Stomach (tissue), 4 donors: ENCODE results near the gene VCX3A.

Source experiments
- EP300 ChIP-seq: sonication (generic); formaldehyde crosslinking; IDR thresholded peaks from one replicate; pipeline ENCODE4 v1.6.1; 2017; ENCODE audit warnings: antibody characterized with exemption
- POLR2AphosphoS5 ChIP-seq, 3 donors: sonication (generic); formaldehyde crosslinking; IDR thresholded peaks; one replicate each; pipeline ENCODE4 v1.6.1; 2016; ENCODE audit warnings: antibody characterized with exemption in 3 of 3
- TF ChIP-seq, protein P1 (sequence below), 7 experiments: fragments of 450-650 bp in 4 of 7; fragments of 200-600 bp in 3 of 7; sonication (generic) in 3 of 7; IDR thresholded peaks; one replicate each; pipeline ENCODE4 v1.5.1; 2016 to 2019; ENCODE audit warnings: antibody characterized with exemption in 7 of 7, control low read depth in 2 of 7, mild to moderate bottlenecking in 1 of 7

DNA sequence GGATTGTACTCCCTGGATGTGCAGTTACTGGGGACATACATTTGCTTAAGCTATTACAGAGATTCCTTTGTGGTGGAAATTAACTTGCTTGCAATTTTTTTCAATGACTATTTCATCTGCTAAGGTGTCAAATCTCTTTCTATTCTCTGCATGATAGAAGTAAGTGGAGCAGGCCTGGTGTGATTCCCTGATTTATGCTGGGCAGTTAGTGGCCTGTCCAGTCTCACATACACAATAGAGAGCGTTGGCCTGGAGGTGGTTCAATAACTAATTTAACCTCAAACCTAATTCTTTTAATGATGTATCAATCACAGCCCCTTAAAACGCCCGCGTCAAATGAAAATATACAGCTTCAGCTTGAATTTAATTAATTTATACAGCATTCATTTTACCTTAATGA lies 28.5 kb downstream of the VCX3A start:
- TF ChIP-seq, protein P1, sequence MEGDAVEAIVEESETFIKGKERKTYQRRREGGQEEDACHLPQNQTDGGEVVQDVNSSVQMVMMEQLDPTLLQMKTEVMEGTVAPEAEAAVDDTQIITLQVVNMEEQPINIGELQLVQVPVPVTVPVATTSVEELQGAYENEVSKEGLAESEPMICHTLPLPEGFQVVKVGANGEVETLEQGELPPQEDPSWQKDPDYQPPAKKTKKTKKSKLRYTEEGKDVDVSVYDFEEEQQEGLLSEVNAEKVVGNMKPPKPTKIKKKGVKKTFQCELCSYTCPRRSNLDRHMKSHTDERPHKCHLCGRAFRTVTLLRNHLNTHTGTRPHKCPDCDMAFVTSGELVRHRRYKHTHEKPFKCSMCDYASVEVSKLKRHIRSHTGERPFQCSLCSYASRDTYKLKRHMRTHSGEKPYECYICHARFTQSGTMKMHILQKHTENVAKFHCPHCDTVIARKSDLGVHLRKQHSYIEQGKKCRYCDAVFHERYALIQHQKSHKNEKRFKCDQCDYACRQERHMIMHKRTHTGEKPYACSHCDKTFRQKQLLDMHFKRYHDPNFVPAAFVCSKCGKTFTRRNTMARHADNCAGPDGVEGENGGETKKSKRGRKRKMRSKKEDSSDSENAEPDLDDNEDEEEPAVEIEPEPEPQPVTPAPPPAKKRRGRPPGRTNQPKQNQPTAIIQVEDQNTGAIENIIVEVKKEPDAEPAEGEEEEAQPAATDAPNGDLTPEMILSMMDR (IDR thresholded peaks at IDR 0.05), result no peak
- TF ChIP-seq EP300 (no peak), POLR2AphosphoS5 (IDR thresholded peaks at IDR 0.05) (no peak)
